HUDEP-2 (cell line): ENCODE results near the gene SAP130.
A peak's percentile ranks its signal among the peaks of the same experiment; 100 is the strongest.

Experiments used
- DNase-seq, 76 experiments: peaks; one replicate each; lab custom pipeline; 2025; ENCODE audit not compliant: unreplicated experiment in 76 of 76; lab: John Stamatoyannopoulos, UW

The SAP130 gene

DNA sequence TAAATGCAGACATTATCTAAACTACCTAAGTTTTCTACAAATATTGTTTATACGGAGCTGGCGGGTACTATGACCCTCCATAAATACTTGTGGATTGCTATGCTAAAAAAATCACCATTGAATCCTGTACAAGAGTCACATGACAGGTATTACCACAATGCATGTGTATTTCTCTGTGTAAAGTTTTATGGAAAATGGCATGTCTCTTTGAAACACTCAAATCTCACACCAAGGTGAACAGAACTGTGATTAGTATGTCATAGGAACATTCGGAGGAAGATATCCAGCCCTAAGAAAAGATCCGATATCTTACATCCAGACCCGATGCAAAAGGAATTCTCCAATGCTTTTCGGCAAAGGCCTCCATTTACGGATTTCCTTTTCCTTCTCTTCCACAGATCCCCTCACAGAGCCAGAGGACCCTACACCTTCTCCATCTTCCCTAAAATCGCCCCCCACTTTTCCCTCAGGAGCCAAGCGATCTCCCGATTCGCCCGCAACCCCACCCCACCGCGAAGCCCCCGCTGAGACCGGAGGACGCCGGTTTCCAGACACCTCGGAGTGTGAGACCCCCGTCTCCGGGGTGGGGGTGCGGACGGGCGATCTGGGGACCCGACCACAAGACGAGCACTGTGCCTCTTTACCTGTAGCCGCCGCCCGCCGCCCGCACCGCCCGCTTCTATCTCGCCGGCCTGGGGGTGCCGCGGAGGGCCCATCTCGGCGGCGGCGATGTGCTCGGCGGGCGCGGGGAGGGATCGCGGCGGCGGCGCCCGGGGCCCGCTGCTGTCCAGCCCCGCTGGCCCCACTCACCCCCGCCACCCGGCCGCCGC, 1.2 kb downstream of the SAP130 start:
- no peak for DNase-seq

DNA sequence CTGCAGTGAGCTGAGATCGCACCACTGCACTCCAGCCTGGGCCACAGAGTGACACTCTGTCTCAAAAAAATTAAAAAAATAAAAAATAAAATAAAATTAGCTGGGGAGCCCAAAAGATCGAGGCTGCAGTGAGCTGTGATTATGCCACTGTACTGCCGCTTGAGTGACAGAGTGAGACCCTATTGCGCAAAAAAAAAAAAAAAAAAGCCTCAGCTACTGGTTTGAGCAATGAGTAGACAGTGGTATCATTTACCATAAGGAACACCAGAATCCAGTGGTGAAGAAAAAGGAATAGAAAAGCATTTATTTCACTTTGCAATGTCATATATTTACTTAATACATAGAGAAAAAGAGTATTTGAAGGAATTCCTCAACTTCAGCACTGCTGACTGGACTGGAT, 3.0 kb downstream of the SAP130 start:
- no peak for DNase-seq

DNA sequence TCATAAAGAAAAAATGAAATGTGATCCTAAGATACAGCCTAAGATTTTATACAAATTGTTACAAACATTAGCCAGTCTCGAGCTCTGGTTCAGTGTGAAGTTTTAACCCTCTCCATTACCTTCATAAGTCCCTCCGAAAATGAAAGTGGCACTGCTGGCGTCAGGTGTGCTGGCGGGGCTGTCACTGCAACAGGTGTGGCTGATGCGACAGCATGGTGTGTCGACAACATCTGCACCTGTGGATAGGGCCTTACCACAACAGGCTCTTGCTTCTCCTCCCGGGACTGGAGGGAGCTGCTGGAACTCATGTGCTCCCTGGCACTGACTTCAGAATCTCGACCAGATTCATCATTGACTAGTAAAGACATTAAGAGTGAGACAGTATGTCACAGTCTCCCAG, 10.3 kb downstream of the SAP130 start:
- DNase-seq = no peak

DNA sequence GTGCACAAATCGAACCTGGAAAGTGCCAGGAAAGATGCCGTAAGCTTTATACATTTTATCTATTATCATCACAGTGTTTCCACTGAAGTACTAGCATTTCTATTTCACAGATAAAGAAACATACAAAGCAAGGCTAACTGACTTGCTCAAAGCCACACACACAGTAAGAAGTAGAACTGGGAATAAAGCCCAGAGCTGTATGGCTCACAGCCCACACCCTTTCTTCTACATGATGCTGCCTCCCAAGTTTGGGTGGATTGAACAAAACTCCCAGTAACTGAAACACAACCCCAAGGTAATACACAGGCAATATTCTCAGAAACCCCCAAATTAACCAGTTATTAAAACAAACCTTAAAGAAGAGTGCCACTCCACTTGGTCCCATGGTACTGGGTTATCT, 11.2 kb downstream of the SAP130 start:
- peak in 20 of 76 experiments; percentile 2 to 49 (median 10) for DNase-seq

DNA sequence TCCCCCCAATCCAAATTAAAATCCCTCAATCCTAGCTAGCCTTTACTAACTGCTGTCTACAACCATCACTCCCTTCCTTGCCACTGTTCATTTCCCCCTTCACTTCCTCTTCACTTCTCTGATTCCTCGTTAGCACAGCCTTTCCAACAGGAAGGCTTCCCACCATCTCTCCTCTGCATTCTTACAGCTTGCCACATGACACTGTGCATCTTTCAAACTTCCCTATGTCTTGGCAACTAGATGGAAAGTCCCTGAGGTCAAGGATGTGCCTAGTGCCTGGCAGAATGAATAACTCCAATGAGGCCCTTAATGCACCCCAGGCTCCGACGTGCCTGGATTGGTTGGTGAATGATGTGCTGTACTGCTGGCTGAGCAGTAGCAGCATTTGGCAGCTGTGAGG, 15.2 kb downstream of the SAP130 start:
- DNase-seq = no peak

DNA sequence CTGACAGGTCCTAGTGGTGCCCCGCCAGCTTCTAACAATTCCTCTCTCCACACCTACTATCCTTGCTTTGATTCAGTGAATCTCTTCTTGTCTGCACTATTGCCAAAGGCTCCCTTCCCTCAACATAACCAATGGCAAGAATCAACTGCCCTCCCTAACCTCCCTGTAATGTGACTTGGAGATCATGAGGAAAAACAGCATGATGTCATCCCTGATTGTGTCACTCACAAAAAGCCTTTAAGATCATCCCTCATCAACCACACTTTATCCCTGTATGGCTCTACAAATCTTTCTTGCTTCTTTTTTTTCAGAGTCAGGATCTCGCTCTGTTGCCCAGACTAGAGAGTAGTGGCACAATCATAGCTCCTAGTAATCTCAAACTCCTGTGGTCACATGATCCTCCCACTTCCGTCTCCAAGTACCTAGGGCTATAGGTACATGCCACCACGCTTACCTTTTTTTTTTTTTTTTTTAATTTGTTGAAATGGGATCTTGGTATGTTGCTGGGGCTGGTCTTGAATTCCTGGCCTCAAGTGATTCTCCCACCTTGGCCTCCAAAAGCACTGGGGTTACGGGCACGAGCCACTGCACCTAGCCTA, 19.7 kb downstream of the SAP130 start:
- DNase-seq = no peak

DNA sequence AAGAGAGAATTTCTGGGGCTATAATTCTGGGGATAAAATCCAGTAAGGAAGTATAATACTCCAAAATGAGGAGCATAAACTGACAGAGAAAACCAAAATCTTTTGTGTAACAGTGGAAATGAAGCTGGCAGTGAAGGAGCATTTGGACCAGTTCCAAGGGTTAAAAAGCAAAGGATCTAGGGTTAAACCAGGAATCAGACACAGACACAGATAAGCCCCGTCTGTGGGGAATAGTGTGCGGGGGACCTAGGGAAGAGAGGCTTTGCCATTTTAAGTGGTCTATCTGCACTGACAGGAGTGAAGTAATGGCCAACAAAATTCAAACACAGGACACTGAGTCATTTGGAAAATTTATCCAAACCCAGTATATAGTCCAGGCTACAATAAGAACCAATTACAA, 23.4 kb downstream of the SAP130 start:
- DNase-seq = no peak

DNA sequence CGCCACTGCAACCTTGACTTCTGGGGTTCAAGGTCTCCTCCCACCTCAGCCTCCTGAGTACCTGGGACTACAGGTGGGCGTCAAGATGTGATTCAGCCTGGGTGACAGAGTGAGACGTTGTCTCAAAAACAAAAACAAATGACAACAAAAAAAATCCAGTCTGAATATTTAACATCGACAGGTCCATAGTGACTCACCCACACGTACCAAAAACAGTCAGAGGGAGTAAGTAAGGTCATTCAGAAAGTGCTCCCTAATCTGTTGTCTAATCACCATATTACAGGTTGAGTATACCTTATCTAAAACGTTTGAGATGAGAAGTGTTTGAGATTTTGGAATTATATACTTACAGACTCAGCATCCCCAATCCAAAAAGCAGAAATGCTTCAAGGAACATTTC, 24.4 kb downstream of the SAP130 start:
- no peak for DNase-seq

DNA sequence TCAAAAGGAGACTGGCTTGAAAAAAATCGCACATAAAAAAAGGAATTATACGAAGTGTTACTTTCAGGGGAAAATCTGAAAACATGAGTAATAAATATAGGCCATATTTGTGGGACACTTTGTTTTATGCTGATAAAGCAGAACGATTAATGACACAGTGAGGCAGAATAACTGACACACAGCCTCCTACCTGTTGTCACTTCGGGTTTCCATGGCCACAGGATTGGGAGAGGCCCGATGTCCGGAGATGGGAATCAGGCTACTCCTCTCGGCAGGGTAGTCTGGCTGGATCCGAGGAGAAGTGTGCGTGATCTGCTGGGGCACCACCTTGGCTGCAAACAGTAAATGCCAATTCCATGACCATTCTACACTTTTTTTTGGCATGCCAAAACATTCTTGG, 31.7 kb downstream of the SAP130 start:
- no peak for DNase-seq

DNA sequence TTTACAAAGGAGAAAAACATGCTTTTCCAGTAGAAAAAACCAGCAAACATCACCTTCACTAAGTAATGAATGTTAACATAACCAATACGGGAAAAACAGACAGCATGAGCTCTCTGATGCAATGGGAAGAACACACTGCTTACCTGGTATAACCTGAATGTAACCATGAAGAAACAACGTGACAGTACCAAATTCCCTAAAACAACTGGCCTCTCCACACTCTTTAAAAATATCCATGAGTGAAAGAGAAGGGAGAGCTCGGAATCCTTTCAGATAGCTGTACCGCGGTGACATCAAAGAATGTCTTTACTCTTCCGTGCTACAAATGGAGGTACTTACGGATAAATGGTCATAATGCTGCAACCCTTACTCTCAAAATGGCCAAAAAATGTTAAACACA, 32.1 kb downstream of the SAP130 start:
- DNase-seq = no peak

DNA sequence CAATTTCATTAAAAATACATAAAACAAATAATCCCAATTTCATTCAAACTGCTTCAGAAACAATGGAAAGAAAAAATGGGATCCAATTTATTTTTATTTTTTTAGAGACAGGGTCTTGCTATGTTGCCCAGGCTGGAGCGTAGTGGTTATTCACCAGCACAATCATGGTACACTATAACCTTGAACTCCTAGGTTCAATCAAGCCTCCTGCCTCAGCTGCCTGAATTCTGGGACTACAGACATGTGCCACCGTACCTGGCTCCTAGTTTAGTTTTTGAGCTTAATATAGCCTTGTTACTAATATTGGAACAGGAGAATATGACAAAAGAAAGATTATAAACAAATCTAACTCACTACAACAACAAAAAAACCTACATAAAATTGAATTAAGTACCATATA, 34.2 kb downstream of the SAP130 start:
- no peak for DNase-seq

DNA sequence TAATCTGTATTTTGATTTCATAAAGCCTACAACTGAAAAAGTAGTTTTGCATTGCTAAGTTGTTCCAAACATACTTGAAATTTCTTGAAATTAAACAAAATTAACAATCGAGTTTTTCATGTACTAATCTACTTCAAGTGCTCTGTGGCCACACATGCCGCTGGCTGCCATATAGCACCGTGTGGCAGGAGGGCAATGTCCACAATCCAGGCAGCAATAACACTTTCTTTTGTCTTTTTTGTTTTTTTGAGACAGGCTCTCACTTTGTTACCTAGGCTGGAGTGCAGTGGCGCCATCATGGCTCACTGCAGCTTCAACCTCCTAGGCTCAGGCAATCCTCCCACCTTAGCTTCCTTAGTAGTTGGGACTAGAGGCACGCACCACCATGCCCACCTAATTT, 36.1 kb downstream of the SAP130 start:
- no peak for DNase-seq

DNA sequence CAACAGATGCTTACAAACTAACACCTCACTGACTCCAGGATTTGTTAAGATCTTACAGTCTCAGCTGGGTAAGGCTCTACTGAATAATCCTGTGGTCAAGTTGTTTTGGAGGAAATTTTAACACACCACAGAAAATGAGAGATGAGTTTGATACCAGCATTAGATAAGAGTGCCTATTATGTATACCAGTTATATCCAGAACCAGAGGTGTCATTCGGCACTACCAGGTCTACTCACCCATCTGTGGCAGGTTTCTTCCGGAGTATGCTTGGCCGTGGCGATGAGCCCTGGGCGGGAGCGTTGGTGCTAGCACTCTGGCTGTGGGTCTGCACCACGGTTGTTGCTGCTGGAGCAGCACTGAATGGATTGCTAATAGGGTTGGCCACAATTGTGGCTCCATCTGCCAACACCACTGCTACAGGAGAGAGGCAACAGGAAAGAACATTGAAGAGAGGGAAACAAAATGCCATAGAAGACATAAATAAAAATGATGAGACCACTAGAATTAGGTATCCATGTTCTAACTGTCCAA, 41.2 kb downstream of the SAP130 start:
- DNase-seq = no peak

DNA sequence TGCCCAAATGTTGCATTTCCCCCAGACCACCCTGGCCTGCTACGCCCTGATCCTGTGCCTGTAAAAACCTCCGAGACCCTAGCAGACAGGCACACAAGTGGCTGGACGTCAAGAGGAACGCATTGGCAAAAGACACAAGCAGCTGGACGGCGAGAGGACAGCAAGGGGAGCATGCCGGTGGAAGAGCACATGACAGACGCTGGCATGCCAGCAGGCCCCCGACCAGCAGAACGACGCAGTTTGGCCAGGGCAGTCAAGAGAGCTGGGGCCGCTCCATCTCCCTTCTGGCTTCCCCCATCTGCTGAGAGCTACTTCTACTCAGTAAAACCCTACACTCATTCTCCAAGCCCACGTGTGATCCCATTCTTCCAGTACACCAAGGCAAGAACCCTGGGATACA, 42.1 kb downstream of the SAP130 start:
- no peak for DNase-seq

DNA sequence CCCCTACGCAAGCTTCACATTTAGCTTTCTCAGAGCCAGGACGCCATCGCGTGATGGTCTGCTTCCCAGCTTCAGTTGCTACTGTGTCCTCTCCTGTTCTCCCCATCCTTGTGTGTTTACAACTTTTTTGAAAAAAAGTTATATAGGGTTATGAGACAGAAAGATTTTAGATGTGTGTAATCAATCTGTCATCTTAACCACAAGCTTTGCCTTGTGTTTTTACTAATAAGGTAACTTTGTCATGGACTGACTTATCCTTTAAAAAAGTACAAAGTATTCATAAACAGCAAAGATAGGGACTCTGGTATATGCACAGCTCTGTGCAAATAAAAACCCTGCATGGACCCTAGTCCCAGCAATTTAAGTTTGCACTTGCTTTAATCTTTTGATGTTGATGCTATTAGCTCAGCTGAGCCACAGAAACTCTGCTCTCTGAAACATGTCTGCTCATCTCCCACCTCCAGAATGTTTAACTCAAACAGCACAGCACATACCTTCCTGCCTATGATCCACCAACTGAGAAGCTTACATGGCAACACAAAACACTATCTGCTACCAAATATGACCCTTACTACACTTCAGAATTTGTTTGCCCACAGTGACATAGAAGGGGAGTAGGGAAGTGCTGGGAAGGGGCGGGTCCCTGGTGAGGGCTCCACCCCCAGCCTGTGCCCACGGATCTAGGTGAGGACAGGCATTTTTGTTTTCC, 42.7 kb downstream of the SAP130 start:
- DNase-seq = no peak

DNA sequence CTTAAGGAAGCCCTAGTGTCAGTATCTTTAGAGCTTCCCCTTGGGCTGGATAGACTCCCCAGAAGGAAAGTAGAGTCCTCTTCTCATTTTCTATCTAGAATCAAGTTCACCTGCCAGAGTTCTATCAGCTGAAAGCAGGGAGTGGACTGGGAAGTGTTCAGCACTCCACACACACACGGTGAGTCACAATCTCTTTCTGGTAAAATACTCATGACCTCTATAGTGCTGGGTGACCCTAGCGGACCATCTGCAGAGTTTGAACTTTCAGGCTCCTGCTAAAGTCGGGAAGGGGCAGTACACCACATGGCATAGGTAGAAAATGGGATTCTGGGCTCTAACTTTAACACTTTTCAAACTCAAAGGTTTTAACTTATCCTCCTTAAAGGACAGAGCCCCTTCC, 43.3 kb downstream of the SAP130 start:
- DNase-seq = no peak

DNA sequence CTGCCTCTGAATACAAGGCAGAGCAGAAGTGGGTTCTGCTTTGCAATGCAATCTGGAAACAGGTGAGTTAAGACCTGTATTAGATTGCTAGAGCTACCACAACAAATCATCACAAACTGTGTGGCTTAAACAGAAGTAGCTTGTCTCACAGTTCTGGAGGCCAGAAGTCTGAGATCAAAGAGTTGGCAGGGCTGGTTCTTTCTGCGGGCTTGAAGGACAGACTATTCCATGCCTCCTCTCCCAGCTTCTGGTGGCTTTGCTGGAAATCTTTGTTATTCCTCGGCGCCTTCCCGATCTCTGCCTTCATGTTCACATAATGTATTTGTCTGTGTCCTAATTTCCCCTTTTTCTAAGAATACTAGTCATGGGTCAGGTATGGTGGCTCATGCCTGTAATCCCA, 58.4 kb downstream of the SAP130 start:
- no peak for DNase-seq

DNA sequence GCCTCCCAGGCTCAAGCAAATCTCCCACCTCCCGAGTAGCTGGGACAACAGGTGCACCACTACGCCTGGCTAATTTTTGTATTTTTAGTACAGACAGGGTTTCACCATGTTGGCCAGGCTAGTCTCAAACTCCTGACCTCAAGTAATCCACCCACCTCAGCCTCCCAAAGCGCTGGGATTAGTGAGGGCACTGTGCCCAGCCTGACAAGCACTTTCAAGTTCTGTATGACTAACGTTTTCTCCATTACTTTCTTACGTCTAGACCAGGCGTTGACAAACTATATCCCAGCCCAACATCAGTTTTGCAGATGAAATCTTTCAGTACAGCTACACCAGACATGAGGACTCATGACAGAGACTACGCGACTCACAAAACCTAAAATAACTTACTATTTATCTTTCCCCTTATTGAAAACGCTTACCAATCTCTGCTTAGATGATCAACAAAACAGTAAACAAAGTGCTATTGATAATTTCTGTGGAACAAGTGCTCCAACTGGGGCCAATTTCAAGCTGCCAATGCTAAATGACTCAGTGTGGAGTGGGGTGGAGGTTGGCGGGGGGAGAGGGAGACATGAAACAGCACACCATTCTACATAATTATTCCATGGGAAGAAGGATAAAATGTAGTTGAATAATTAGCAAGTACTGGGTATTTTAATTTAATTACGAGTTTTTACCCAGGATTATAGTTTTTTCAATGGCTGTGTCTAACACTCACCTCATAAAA, 59.1 kb downstream of the SAP130 start:
- DNase-seq = no peak

DNA sequence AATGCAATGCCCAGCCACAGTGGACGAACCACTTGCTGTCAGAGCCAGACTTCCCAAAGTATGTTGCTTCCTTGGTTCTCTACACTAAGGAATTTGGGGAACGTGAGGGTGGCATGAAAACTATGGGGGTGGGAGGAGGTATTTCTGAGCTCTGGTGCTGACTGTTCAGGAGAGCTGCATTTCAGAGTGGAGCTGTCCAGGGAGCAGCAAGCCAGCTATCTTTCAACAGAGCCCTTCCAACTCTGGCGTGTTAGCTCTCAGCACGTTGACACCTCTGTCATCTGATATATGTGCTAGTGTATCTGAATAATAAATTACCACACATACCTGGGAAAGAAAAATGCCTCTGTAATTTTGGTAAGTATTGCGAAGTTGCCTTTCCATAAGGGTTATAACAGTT, 66.1 kb downstream of the SAP130 start:
- DNase-seq = no peak

DNA sequence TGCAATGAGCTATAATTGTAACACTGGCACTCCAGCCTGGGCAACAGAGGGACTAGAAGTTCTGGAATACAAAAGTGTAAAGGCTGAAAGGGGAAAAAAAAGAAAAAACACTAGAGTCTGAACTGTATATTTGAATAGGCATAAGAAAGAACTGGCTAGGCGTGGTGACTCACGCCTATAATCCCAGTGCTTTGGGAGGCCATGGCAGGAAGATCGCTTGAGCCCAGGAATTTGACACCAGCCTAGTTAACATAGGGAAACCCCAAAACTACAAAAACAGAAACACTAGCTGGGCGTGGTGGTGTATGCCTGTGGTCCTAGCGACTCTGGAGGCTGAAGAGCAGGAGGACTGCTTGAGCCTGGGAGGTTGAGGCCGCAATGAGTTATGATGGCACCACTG, 70.6 kb downstream of the SAP130 start:
- no peak for DNase-seq

DNA sequence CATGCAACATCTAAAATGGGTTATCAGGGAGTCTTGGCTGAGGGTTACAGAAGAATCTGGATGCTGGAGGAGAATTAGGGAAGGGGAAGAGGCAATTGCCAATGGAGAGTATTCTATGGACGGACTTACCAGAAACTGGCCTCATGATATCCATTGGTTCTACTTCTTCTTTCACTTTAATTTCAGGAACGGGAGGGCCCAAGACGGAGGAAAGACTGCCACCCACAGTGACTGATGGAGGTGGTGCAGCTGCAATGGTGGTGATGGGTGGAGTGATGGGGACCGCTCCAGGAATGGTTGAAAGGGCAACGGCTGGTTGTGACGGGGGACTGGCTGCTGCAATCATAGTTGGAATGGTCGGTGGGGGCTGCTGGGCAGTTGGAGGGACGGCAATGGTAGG, 73.0 kb downstream of the SAP130 start:
- DNase-seq = no peak
